NT2/D1 (cell line): Measurements from ENCODE around the gene ABCD1.

ENCODE experiments used
- SUZ12 ChIP-seq: IDR thresholded peaks from 2 replicates; pipeline ENCODE4 v1.6.1; 2011; ENCODE audit not compliant: insufficient read length, insufficient read depth; ENCODE audit errors: extremely low read depth
- YY1 ChIP-seq: IDR thresholded peaks from 2 replicates; pipeline ENCODE4 v1.6.1; 2011; ENCODE audit not compliant: insufficient read length, insufficient read depth
- ZNF274 ChIP-seq: IDR thresholded peaks from 2 replicates; pipeline ENCODE4 v1.6.1; 2011; ENCODE audit warnings: mild to moderate bottlenecking, low read depth, low read length

- no peak for TF ChIP-seq YY1
- no peak for TF ChIP-seq ZNF274
- TF ChIP-seq SUZ12: no peak
These were observed 50.1 kb downstream of the ABCD1 start for GRCh38 chrX:153774576-153775292.
